ENCODE results near the gene LRIG1.

DNA sequence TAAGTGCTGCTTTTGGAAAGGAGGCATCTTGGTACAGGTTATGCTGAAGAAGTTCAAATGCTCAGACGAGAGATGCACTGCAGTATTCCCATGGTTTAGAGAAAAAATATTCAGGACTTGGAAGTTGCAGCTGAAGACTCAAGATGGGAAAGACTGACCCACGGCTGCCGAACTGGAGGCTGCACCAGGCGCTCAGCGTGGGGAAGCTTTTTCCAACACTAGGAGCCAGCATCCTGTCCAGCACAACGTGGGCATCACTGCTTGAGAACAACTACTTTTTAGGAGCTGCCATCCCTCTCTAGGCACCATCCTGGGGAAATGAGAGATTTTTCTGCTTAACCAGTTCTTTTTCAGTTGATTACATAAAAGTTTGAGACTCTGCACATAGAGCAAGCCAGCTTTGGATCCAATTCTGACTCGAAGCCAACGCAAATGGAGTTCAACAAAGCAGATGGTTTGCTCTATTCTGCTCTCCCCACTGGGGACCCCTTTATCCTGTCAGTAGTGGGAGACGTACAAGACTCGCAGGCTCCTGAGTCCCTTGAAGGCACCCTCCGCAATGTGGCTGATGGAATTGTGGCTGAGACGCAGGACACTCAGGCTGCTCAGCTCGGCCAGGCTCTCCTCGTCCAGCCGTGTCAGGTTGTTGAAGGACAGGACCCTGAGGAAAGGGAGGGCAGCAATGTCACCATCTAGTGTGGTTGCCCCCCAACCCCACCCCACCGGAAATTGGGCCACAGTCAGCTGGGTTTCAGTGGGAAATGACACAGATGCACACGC lies 93.8 kb downstream of the LRIG1 start:
- TF ChIP-seq, protein P1, sequence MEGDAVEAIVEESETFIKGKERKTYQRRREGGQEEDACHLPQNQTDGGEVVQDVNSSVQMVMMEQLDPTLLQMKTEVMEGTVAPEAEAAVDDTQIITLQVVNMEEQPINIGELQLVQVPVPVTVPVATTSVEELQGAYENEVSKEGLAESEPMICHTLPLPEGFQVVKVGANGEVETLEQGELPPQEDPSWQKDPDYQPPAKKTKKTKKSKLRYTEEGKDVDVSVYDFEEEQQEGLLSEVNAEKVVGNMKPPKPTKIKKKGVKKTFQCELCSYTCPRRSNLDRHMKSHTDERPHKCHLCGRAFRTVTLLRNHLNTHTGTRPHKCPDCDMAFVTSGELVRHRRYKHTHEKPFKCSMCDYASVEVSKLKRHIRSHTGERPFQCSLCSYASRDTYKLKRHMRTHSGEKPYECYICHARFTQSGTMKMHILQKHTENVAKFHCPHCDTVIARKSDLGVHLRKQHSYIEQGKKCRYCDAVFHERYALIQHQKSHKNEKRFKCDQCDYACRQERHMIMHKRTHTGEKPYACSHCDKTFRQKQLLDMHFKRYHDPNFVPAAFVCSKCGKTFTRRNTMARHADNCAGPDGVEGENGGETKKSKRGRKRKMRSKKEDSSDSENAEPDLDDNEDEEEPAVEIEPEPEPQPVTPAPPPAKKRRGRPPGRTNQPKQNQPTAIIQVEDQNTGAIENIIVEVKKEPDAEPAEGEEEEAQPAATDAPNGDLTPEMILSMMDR (IDR thresholded peaks at IDR 0.05), result no peak
- TF ChIP-seq POLR2A (IDR thresholded peaks at IDR 0.05), result no peak
